GM21529 (cell line): ENCODE results near the gene RGS13.
A peak's percentile ranks its signal among the peaks of the same experiment; 100 is the strongest.
"Not testable (repeated sequence)": the region's sequence is repeated elsewhere in the genome, so short reads cannot be mapped to it uniquely, and the experiment has no call there.

Source experiments
- ATAC-seq: cut with Tn5 transposase; IDR thresholded peaks from one replicate; pipeline ENCODE4 v1.9.1; 2021; ENCODE audit not compliant: unreplicated experiment

RGS13 gene

DNA sequence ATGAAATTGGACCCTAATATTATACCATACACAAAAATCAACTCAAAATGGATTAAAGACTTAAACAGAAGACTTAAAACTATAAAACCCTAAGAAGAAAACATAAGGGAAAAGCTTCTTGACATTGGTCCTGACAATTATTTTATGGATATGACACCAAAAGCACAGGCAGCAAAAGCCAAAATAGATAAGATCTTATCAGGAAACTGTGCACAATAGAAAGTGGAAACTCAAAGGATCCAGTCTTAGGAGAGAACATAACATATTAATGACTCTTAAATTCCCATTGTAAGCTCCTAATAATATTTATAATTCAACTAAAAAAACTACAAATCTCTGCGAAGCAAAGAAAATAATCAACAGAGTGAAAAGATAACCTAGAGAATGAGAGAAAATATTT, 39.8 kb downstream of the RGS13 start:
- no peak for ATAC-seq

DNA sequence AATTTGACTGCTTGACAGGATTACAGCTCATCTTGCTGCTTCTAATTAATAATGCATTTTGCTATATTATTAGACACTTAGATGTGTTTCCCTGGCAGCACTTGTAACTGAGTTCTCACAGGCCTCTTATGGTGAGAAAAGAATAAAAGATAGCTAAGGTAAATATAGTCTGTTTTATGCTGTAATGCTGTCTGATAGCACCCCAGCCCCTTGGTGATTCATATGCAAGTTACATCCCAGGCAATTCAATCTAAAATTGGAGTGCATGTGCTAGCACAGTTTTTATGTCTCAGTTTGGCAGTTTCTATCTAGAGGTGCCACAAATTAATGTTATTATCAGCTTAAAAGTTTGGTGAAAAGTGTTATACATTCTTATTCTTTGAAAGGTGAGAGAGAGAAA, 42.2 kb downstream of the RGS13 start:
- no peak for ATAC-seq

DNA sequence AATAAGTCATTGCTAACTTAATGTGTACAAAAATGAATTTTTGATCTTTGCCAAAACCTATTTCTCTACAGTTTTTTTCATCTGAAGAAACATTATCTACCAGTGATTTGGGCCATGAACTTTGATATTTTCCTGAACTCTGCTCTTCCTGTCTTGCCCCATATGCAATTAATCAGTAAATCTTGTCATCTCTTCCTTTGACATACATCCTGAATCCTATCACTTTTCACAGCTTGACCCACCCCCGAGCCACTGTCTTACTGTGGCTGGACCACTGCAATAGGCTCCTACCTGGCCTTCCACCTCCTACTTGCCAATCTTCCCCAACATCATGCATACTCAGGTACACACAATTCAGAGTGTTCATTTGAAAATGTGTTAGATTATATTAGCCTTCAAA, 46.4 kb downstream of the RGS13 start:
- ATAC-seq, result no peak

DNA sequence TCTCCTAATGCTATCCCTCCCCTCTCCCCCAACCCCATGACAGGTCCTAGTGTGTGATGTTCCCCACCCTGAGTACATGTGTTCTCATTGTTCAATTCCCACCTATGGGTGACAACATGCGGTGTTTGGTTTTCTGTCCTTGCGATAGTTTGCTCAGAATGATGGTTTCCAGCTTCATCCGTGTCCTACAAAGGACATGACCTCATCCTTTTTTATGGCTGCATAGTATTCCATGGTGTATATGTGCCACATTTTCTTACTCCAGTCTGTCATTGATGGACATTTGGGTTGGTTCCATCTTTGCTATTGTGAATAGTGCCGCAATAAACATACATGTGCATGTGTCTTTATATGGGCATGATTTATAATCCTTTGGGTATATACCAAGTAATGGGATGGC, 47.1 kb downstream of the RGS13 start:
- ATAC-seq, result not testable (repeated sequence)

DNA sequence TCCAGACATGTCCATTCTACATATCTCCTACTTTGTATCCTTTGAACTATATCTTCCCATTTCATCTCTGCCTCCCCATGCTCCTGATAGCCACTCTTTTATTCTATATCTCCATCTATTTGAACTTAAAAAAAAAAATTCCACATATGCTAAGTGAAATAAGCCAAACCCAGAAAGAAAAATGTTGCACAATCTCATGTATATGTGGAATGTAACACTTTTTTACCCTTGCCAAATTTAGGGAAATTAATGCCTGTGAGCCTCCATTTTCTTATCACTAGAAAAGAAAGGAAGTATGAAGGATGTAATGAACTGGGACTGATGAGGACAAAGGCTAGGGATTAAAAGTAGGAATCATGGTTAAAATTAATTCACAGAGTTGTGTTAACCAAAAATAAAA, 53.5 kb downstream of the RGS13 start:
- ATAC-seq, result no peak

DNA sequence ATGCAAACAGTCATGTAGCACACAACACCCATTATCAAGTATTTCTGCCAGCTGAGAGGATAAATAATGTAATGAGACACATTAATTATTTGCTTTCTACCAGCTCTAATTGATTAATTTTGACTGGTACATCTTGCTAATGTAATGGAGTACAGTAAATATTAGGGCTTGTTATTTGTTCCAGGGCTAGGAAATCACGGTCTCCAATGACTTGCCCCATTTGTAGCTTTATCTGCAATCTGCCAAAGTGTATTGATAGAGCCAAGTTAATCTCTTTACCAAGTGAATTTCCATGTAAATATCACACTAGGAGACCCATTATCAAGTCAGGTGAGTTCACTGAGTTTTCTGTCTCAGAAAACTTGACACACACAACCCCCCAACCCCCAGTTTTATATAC, 55.1 kb downstream of the RGS13 start:
- ATAC-seq, result no peak

DNA sequence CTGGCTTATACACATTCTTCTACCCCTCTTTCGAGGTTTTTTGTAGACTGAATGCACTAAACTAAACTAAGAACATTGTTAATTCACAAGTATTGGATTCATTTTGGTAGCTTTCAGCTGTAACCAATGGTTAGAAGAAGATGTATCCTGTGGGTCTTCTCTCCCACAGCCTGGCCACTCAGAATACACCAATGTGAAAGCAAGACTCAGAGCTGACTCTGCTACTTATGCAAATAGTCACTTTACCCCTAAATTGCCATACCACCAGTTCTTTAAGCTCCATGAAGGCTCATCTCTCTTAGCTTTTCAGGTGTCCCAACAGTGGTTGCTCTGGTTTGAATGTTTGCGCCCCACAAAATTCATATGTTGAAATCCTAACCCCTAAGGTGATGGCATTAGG, 60.1 kb downstream of the RGS13 start:
- no peak for ATAC-seq

DNA sequence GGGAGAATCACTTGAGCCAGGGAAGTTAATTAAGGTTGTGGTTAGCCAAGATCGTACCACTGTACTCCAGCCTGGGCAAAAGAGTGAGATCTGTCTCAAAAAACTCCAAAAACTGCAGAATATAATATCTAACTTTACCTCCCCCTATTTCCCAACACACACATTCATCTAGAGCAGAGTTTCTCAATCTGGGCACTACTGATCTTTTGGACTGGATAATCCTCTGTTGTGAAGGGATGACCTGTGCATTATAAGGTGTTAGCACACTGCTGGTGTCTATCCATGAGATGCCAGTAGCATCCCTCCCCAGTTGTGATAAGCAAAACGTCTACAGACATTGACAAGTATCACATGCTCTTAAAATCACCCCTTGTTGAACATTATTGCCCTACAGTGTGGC, 61.8 kb downstream of the RGS13 start:
- ATAC-seq, result no peak

DNA sequence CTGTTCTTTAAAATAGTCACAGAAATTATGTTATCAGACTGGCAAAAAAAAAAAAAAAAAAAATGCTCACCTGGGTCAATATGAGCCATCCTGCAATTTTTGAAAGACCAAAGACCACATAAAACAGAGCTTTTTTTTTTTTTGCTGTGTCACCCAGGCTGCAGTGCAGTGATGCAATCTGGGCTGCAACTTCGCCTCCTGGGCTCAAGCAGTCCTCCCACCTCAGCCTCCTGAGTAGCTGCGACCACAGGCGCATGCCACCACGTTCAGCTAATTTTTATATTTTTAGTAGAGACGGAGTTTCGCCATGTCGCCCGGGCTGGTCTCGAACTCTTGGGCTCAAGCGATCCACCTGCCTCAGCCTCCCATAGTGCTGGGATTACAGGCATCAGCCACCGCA, 62.8 kb downstream of the RGS13 start:
- no peak for ATAC-seq

DNA sequence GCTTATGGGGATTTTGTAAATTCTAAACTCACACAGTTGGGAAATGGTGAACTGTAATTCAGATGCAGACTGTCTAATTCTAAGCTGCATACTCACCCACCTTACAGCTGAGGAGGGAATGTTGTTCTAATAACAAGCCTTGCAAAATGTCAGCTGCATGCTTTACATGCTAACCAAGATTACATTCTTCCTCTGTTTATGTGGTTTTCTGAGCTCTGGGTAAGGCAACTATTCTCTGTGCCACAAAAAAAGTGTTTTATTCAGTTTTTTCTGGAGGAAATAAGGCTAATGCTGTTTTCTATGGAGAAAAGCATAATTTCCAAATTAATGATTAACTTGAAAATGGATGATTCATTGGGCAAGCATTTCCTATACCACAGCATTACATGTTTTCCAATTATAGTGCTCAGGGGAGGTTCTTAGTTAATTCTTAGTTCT, 64.9 kb downstream of the RGS13 start:
- ATAC-seq, result no peak

DNA sequence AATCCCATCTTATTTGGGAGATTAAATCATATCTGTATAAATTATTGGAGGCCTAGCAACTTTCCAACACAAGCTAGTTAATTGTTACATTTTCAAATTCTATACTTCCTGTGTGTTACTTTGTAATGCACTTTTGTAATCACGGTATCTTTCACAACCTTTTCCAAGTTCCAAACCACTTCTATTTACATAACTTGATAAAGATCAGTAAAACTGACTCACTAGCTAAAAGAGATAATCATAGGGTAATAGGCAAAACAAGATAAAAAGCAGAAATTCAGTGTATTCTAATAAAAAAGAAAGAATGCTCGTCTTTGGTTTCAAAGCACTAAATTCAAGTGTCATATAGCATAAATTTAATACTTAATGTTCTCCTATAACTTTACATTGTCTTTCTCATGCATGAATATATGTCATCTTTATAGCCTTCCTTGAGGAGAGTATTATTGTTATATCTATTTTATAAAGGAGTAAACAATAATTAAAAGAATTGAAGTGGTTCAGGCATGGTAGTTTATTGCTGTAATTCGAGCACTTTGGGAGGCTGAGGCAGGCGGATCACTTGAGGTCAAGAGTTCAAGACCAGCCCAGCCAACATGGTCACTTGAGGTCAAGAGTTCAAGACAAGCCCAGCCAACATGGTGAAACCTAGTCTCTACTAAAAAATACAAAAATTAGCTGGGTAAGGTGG, 66.4 kb downstream of the RGS13 start:
- no peak for ATAC-seq

DNA sequence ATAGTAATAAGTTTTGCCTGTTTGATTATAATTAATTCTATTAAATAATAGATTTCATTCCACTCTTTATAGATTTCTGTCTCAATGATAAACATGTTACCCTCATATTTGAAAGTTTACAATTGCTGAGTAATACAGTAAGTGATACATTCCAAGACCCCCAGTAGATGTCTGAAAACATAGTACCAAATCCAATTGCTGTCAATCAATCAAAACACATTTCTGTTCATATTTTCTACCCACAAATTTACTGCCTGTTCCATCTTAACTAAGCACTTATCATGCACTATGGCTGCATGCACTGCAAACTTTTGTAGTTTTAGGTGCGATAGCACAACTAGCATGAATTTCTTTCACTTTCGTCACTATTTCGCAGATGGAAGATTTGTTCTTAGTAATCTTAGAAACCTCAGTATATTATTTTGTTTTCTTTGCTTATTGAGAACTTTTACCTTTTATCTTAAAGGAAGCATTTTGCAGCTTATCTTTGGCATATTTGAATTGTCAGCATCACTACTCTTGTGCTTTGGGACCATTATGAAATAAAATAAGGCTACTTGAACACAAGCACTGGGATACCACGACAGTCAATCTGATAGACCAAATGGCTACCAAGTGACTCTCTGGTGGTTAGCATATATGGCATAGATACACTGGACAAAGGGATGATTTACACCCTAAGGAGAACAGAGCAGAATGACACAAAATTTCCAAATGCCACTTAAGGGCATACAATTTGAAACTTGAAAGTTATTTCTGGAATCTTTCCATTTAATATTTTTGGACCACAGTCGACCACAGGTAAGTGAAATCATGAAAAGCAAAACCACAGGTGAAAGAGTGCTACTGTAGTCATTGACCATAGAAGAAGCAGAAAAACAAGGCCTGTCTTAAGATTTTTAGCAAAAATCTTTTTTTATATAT, 67.6 kb downstream of the RGS13 start:
- peak; percentile 87 for ATAC-seq

DNA sequence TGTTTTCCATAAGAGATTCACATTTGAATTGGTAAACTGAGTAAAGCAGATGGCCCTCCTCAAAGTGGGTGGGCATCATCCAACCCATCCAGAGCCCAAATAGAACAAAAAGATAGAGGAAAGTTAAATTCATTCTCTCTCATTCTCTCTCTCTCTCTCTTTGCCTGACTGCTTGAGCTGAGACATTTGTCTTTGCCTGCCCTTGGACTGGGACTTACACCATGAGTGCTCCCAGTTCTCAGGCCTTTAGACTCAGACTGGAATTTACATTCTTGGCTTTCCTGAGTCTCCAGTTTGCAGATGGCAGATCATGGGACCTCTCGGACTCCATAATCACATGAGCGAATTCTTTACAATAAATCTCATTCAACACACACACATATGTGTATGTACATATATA, 69.6 kb downstream of the RGS13 start:
- ATAC-seq, result no peak

DNA sequence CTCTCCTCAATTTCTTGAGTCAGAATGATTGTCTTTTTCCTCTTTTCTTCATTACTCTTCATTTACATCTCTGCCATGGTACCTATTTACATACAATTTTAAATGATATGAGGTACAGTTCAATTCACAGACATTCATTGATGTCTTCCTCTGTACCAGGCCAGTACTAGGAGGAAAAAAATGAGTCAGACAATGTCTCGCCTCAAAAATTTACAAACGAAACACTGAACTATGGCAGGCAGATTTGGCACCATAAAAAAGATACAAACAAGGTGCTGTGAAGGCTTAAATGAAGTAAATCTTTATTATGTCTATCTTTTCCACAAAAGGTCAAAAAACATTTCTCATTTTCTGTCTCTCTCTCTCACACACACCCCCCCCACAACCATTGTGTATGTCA, 71.0 kb downstream of the RGS13 start:
- ATAC-seq, result no peak

DNA sequence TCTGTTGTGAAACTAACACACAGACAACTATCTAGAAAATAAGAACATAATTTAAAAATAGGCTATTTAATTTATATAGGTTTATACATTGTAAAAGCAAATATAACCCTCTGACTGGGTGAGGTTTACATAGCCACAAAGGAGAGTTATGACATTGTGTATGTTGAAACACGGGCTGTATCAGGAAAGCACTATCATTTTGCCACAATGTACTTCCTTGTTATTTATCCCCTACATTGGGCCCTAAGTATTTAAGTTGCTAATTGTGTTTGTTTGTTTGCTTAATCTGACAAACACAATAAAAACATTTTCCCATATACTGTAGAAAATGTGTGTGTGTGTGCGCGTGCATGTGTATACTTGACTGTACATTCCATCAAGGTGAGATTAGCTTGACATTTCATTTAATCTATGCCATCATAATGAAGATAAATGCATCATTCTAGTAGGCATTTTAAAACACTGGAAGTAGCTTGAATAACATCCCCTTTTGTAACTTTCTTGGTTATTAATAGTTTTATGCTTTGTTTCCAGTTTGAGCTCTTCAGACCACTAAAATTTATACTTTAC, 72.1 kb downstream of the RGS13 start:
- ATAC-seq, result no peak

DNA sequence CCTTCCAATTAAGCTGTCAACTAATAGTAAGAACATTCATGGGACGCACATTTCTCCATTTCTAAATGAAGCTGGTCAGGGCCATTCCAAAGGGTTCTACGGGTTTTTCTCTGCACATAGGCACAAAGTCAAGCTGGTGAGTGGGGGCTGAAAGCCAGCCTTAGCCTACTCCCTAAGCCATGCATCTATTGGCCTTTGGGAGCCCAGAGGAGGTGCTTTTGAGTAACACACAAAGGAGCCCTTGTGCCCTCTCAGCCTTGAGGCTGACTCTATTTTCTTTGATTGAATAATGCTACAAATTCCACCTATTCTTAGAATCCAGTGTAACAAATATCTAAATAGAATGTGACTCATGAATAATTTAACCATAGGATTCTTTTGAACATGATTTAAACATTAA, 73.6 kb downstream of the RGS13 start:
- no peak for ATAC-seq
